NB4 (cell line): ENCODE results near the gene SPP1.

Experiments
- CTCF ChIP-seq: IDR thresholded peaks from one replicate; pipeline ENCODE4 v1.5.1; 2012; ENCODE audit warnings: low read depth, low read length
- POLR2A ChIP-seq: IDR thresholded peaks from 2 replicates; pipeline ENCODE4 v1.6.1; 2011; ENCODE audit warnings: mild to moderate bottlenecking; ENCODE audit not compliant: insufficient read length; ENCODE audit errors: extremely low read depth

- no peak for TF ChIP-seq CTCF
- no peak for TF ChIP-seq POLR2A
These were observed 55.2 kb downstream of the SPP1 start for GRCh38 chr4:88030565-88031310.
